IPS-NIHi11 (cell line): Measurements from ENCODE around the gene ORMDL2.
A peak's percentile ranks its signal among the peaks of the same experiment; 100 is the strongest.

Experiments used
- DNase-seq: peaks from one replicate; pipeline ENCODE4 v3.0.0; 2012; ENCODE audit warnings: mixed read lengths, low spot score

ORMDL2 gene, protein sequence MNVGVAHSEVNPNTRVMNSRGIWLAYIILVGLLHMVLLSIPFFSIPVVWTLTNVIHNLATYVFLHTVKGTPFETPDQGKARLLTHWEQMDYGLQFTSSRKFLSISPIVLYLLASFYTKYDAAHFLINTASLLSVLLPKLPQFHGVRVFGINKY

DNA sequence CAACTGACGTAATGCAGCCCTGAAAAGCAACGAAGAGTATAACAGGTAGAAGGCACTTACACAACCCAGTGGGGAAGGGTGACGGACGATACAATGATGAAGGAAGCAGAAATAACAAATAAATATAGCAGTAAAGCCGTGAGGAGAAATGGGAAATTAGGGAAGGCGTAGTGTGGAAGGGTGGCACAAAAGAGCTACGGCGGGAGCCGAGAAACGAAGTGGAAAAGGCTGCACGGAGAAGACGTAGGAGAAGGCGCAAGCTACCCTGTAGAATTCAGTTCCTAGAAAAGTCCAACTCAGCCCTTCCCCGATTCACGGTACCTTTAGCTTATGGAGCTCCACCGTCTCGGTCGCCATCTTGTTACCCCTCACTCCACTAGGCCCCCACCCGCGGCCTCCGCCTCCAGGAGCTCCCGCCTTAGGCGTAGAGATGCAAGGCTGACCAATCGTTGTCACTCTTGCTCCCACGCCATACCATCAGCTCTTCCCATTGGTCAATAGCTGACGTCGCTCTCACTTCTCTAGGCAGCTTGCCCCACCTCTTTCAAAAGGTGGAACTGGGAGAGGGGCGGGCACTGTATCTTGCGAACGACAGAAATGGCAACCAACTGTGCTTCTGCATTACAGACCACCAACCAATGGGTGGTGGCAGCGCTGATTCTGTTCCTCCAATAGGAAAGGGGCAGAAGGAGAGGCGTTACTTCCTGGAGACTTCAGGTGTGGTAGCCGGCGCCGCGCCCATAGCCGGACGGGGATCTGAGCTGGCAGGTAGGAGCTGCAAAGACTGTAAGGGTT, at the start of gene ORMDL2, which contains the start of gene SARNP:
ORMDL2 (plus strand) TSS at position 697 of the 795 bp plus-strand sequence. CDS start 959 bp downstream, outside the sequence.
SARNP (minus strand) TSS at position 380 of the 795 bp plus-strand sequence; CDS start at position 357, 23 bp downstream.
- DNase-seq = peak; percentile 98

DNA sequence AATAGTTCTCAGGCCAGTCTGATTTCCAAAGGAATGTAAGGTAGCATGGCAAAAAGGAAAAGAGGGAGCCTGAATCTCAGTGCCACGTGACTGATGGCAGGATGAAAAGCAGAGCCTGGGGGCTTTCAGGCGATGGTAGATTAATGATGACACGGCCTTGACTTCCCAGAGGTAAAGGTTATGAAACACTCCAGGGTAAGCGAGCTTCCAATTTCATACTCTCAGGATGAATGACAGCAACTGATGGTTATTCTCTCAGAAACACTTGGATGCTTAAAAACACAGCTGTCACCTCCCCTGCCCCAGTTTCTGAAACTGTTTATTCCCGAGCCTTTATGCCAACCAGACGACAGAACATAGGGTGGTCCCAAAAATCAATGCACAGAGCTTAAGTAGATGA, 46.1 kb upstream of the ORMDL2 start:
- no peak for DNase-seq

DNA sequence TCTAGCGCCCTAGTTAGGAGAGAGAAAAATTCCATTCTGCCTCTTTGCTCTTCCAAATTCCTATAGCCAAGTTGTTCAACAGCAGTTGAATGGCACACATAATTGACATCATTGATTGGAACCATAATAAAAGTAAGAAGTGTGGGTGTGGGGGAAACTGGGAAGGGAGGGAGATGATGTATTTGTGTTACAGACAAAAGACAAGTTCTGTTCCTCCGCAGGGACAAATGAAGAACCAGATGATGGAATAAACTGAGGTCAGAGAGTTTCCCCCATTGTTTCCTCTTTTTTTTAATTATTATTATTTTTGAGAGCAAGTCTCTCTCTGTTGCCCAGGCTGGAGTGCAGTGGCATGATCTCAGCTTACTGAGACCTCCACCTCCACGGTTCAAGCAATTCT, 40.0 kb upstream of the ORMDL2 start:
- no peak for DNase-seq

DNA sequence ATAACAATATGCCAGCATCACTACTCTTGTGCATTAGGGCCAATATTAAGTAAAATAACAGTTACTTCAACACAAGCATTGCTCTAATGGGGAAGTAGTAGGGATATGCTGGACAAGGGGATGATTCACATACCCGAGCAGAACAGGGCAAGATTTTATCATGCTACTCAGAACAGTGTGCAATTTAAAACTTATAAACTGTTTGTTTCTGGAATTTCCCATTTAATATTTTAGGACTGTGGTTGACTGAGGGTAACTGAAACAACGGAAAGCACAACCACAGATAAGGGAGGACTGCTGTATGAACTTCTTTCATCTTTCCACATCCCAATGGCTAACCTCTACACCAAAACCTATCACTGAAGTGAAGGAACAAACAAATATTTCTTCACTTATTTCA, 37.2 kb upstream of the ORMDL2 start:
- DNase-seq = no peak

DNA sequence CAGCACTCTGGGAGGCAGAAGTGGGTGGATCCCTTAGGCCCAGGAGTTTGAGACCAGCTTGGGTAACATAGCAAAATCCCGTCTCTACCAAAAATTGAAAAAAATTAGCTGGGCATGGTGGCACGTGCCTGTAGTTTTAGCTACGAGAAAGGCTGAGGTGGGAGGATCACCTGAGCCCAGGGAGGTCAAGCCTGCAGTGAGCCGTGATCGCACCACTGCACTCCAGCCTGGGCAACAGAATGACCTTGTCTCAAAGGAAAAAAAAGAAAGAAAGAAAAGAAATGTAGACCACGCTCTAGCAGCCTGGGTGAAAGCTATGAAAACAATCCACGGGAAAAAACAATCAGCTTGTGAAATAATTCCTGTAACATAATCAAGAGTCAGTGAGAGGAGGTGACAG, 29.3 kb upstream of the ORMDL2 start:
- DNase-seq = no peak

DNA sequence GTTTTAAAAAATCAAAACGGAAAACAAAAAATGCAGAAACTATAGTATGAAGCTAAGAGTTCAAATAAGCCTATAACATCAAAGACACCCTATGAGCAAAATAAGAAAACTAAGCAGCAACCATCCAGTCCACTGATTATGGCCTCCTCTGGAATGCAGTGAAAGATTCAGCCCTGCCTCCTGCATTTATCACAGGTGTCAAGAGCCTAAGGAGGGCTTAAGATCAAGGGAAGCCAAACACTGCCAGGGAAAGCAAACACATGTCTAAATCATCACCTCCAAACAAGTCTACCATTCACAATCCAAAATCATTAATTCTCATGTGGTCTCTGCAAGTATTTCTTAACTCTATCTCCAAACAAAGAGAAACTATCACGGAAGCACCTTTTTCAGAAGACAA, 28.7 kb upstream of the ORMDL2 start:
- no peak for DNase-seq

DNA sequence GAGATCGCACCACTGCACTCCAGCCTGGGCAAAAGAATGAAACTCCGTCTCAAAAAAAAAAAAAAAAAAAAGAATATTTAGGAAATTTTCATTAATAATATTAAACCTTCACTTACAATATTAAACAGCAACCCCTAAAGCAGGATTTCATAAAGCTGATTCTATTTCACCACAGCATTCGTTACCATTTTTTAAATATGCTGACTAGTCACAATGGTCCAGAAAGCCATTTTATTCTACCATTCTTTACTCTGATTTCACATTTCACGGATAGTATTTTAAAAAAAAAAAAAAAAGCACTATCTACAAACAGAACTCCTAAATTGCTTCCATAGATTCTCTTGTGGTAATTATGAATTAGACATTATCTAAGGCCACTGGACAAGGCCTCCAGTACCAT, 27.9 kb upstream of the ORMDL2 start:
- DNase-seq = no peak

DNA sequence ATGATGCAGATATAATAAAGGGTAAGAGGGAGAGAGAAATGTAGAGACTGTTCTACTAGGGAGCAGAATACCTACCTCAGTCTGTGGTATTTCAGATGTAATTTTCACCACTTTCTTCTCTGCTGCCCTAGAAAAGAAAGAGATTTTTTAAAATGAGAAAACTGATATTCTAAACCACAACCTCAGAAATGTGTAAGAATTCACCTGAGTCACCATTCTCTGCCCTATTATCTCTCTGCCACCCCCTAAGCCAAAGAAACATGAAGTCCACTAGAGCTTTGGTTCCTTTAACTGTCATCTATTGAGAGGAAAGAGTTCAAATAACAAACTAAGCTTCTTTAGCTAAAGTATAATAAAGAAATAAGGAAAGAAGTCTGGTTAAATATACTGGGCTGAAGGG, 21.9 kb upstream of the ORMDL2 start:
- DNase-seq = no peak

DNA sequence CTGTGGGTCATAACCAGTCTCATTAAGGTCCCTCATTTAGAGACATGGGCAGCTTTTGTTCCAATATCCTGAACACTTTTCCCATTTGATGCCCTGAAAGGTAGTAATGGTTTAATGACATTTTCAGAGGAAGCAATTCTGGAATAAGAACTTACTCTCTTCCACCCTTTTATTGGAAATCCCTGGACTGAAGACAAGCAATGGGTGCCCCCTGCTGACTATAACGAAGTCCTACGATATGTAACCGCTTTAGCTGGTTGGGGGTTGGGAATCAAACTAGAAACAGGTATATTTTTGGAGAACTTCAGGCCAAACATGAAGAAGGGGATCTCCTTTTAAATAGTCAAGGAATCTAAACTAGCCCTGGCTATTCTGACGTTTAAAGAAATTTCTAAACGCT, 20.8 kb upstream of the ORMDL2 start:
- peak; percentile 39 for DNase-seq

DNA sequence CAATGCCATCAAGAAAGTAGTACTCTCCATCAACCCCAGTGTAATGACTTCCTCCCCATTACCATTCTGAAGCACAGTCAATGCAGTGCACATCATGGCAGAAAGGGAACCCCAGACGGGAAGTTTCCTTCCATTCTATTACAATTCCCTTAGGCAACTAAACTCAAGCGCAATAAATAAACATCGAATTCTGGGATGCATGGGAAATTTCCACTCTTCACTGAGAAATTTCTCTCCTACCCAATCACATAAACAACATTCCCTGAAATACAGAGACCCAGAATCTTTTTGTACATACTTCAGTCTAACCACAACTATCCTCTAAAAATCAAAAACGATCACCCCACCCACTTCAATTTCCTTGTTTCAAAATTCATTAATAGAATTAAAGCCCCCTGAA, 20.3 kb upstream of the ORMDL2 start:
- no peak for DNase-seq

DNA sequence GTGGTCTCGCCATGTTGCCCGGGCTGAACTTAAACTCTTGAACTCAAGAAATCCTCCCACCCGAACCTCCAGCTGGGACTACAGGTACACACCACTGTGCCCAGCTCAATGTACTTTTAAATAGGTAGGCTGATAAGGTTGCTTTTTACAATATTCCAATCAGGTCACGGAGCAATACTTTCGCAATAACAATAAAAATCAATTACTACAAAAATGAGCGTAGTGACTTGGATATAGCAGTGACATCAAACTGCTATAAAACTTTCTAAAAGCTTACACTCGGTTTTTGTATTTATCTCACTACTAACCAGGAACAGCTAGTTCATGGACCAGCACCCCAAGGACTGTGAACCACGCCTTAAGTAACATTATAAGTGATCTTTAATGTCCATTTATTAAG, 10.9 kb upstream of the ORMDL2 start:
- DNase-seq = no peak

DNA sequence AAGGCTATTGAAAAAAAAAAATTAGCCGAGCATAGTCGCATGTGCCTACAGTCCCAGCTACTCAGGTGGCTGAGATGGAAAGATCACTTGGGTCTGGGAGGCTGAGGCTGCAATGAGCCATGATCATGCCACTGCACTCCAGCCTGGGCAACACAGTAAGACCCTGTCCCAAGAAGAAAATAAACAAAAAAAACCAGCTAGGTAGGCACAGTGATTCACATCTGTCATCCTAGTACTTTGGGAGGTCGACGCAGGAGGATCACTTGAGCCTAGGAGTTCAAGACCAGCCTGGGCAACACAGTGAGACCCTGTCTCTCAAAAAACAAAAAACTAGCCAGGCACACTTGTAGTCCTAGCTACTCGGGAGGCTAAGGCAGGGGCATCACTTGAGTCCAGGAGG, 8.6 kb upstream of the ORMDL2 start:
- no peak for DNase-seq

DNA sequence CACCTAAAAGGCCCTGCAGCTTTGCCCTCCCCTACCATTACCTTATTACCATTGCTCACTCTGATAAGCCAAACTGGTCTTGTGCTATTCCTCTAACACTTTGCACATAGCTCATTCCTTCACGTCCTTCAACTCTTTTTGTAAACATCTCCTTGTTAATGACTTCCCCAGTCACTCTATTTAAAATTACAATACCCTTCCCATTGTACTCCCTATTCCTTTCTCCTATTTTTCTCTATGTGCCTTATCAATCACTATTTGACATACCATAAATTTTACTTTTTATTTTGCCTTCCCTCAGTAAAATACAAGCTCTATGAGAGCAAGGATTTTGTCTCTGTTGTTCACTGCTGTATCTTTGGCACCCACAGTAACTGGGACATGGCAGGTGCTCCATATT, 5.8 kb upstream of the ORMDL2 start:
- no peak for DNase-seq

DNA sequence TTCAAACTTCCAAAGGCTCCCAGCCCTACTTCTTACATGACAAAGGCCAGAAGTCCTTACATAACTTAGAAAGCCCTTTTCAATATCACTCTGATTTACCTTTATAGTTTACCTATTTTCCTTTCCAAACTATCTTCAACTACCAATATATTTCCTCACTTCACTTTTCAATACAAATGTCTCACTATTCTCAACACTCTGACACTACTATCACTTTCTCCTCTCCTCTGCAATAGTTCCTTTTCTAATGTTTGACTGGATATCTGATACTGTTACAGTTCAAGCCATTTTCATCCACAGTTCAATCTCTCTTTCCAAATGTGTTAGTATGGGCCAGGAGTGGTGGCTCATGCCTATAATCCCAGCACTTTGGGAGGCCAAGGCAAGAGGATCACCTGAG, 3.6 kb upstream of the ORMDL2 start:
- no peak for DNase-seq

DNA sequence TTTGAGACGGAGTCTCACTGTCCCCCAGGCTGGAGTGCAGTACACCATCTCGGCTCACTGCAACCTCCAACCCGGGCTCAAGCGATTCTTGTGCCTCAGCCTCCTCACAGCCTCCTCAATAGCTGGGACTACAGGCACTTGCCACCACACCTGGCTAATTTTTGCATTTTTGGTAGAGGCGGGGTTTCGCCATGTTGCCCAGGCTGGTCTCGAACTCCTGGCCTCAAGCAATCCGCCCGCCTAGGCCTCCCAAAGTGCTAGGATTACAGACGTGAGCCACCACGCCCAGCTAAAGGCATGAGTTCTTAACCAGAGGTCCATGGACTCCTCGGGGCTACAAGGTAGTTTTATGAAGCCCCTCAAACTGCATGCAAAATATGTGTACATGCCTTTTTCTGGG, 2.4 kb upstream of the ORMDL2 start:
- DNase-seq = no peak

DNA sequence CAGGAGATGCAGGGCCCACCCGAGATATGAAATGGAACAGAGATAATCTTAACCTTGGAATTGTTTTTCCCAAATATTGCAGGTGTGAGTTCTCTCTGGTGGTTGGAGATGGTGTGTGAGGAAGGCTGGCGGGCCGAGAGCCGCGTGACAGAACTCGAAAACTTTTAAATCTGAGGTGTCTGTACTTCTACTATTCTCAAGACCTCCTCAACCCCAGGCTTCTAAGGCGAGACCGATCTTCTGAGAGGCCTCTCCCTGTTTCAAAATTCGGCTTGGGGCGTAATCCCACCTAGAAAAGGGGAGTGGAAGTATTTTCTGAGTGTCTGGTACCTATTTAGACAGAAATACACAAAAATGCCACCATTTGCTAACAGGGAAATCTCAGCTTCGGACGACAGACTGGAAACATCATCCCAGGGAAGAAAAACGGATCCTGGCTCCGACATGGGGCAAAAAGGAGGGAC, 928 bp upstream of the ORMDL2 start:
- DNase-seq = no peak

DNA sequence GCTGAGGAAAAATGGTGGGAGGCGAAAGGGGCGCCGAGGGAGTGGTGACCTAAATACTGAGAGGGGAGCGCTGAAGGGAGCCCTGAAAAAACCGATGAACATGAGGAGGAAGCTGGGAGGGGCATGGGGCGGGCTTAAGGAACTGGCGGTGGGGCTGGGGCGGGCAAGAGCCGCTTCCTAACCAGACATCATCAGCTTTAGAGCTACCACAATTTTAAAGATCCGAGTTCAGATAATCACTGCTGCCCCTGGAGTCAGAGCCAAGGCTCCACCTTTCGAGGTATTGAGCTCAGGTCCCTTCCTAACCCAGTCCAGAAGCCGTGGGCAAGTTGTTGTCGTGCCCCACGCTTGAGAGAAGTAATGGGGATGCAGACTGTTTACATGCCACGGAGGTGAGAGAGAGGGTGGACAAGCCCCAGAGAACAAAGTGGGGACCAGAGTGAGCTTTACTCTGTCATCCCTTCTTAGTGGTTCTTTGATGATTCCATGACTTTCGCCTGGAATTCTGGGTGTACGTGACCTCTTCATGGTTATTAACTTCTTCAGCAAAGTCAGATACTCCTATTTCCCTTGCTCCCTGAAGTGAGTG, 393 bp downstream of the ORMDL2 start:
- no peak for DNase-seq

DNA sequence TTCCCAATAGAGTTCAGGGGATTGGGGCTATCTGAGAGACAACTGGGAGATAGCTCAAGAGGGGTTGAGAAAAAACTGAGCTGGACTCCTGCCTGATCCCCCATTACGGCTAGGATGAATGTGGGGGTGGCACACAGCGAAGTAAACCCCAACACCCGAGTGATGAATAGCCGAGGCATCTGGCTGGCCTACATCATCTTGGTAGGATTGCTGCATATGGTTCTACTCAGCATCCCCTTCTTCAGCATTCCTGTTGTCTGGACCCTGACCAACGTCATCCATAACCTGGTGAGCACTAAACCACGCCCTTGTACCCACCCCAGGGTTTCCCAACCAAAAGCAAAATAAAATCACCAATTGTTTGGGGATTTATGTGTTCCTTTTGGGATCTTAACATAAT, 1.0 kb downstream of the ORMDL2 start:
- DNase-seq = no peak

DNA sequence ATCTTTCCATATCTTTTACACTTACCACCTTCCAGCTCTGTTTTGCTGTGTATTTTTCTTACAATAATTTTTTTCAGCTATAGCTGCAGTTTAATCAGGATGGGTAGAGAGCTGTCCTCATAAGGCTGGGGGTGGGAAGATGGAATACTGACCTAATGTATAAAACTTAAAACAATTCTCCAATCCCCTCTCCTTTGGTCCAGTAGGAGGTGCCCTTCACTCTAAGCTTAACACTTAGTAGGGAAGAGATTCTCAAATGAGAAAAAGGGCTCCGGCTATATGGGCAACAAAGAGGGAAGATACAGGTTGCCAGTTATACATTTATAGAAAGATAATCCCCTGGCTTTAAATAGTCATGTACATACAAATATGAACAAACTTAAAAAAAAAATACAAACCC, 2.8 kb downstream of the ORMDL2 start:
- DNase-seq = no peak

DNA sequence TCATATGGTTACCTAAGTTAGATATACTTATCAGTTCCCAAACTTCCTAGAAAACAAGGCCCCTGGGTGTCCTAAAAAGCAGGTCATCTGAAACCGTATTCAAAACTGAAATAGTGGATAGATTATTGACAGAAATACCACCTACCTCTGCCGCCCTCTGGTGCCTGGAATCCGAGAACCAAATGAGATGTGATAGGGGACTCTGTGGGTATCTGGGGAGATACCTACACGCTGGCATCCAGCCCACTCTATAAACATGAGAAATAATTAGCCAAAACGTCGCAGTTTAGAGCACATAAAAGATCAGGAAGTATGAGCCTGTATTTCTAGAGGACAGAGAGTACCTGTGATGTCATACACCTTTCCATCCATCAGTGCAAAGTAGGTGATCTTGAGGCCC, 4.4 kb downstream of the ORMDL2 start:
- no peak for DNase-seq

DNA sequence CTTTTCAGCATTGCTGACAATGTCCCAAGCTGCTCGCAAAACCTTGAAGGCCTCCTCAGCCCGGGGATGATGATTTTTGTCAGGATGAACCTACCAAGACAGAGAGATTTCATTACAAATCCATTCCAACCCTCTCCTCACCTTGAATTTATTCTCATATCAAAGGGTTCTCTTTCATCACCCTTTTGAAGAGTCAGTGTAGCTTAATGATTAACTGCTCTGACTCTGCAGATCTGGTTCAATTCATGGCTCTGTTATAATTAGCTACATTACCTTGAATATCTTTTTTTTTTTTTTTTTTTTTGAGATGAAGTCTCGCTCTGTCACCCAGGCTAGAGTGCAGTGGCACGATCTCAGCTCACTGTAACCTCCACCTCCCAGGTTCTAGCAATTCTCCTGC, 5.6 kb downstream of the ORMDL2 start:
- DNase-seq = no peak

DNA sequence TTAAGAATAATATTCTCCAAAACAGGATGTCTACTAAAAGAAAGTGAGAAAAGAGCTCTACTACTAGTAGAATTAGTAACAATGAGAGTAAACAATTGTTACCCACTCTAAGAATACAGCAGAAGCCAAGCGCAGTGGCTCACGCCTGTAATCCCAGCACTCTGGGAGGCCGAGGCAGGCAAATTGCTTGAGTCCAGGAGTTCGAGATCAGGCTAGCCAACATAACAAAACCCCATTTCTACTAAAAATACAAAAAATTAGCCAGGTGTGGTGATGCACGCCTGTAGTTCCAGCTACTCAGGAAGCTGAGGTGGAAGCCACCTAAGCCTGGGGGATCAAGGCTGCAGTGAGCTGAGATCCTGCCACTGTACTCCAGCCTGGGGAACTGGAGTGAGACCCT, 6.9 kb downstream of the ORMDL2 start:
- DNase-seq = no peak

DNA sequence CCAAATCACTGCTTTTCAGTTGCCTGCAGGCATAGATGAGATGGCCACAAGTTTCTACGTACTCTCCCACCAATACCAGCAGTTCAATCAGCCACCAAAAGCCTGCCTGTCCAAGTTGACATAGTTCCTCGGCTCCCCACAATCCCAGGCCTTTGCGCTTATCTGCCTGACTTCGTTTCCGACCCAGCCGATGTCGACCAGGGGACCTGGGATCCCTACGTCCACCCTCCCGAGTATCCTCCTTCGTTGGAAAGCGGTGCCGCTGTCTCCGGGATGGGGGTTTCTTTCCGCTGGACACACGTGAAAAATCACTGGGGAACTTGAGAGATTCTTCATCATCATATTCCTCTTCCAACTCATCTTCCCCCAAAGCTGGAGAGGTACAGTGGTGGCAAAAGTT, 10.0 kb downstream of the ORMDL2 start:
- no peak for DNase-seq
